Measurements from ENCODE around the gene CA10. TPM values are rescaled to one million over a fixed set of nuclear protein-coding genes. Genes with fewer than 3 reads are reported as not detected.

The CA10 gene
- polyA plus RNA-seq, 1 donor: 14.7 TPM

- DNase-seq: peak; percentile 57
Observed at GRCh38 chr17:51869387-51869786, 289.1 kb downstream of the CA10 start.

- peak; percentile 56 for DNase-seq
Observed at GRCh38 chr17:51860954-51861561, 297.5 kb downstream of the CA10 start.

DNA sequence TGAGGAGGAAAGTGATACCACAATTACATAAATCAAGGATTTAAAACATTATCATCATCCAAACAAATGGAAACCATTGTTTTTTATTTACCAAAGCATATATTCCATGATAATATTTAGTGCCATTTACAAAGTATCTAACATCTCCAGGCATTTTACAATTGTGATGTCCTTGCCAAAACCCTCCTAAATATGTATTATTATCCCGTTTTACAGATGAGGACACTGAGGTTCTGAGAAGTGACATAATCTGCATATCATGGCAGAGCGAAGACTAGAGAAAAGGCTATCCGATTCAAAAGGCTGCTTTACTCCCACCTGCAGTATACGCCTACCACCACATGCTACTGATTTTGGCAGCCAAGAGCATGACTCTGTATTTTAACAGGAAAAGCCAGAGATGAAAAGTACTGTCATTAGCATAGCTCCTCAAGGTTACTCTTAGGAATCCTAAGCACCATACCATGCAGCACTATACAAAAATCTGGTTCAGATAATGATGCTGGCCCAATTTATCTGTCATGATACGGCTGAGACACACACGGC lies 301.4 kb downstream of the CA10 start:
- no peak for DNase-seq

DNA sequence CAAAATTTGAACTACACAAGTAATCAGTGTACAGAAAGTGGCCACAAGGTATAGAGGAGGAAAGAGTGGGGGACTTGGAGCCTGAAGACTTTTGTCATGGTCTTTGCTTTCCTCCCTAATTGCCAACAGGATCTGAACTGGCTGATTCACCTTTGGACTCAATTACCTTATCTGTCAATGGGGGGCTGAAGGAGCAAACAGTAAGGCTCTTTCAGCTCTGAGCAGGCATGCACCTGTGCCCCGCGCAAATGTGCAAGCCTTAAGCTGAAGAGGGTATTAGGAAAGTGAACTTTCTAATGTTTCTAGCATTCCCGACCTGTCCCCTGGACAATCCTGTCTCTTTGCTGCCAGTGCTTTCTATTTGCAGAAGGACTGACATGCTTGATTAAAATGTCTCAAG lies 302.7 kb downstream of the CA10 start:
- no peak for DNase-seq

DNA sequence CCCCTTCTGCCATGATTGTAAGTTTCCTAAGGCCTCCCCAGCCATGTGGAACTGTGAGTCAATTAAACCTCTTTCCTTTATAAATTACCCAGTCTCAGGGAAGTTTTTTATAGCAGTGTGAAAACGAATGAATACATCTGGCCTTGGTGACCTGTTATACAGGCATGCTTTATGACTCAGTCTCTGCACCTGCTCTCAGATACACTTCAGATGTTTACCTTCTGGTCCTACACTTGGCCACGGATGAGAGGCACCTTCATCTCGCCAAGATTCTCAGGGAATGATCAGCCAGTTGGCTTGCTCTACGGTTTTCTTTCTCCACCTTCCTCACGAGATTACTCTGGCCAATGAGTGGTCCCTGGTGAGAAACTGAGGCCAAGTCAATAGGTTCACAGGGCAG lies 304.7 kb downstream of the CA10 start:
- no peak for DNase-seq

- no peak for DNase-seq
Observed at GRCh38 chr17:51852603-51853002, 305.9 kb downstream of the CA10 start.

DNA sequence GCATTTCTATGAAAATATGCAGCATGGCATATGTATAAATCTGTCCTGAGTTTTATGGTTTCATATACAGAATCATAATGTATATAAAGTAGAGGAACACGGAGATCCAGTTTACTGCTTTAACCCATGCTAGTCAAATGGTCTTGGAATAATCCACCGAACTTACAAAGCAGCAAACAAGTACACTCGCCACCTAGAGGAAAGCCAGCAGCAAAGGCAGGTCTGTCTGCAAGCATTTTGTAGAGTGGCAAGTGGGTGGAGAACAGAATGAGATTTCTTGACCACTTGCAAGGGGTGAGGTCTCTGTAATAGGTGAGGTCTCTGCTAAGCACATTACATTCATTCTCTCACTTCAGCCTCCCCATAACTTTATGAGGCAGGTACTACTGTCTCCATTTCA lies 308.3 kb downstream of the CA10 start:
- DNase-seq: no peak

GRCh38 chr17:51848451-51848850 lies 310.1 kb downstream of the CA10 start:
- no peak for DNase-seq

DNA sequence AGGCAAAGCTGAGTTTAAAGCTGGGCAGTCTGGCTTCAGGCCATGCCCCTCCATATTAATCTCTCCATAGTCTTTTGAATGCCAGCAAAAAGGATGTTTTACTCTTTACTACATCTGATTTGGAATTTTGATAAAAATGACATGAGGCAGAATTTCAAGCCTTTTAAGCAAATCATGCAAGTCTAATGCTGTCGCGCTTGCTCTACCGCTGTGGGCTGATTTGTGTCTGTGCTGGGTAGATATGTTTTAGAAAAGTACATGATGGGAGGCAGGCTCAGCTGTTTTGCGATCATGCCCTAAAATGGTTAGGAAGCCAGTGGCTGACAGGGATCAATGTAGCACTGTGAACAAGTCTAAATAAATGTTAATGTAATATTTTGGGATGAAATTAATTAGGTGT lies 311.9 kb downstream of the CA10 start:
- DNase-seq: no peak

DNA sequence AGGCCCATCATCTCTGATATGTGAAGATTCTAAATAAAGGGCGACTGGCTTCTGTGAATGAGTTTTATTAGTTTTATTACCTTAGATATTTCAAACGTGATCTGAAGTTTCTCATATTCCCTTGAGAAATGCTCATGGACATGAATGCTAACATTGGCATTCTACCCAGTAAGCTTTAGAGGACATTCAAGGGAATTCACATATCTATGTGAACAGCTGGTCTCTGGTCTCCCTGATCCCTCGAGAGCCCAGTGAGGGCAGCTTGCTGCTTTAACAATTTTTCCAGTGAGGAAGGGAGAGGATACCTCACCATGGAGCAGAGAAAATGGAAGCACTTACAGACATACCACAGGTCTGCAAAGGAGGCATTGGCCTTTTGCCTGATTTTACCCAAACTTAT lies 312.7 kb downstream of the CA10 start:
- DNase-seq: no peak

DNA sequence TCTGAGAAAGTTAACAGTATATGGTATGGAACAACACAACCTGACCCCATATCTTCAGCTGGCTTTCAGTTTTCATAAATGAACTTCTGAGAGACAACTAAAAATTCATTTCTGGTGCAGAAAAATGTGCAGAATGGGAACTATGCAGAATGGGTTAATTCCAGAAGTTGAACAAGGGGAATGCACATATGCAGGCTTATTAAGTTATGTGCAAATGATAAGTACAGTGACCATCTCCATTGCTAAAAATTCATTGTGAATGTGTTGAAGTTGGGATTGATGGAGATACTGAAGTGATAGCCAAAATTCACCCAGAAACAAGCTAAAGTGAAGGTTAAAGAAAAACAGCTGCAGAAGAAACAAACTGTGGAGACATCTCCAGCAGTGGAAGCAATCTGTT lies 315.8 kb downstream of the CA10 start:
- no peak for DNase-seq

DNA sequence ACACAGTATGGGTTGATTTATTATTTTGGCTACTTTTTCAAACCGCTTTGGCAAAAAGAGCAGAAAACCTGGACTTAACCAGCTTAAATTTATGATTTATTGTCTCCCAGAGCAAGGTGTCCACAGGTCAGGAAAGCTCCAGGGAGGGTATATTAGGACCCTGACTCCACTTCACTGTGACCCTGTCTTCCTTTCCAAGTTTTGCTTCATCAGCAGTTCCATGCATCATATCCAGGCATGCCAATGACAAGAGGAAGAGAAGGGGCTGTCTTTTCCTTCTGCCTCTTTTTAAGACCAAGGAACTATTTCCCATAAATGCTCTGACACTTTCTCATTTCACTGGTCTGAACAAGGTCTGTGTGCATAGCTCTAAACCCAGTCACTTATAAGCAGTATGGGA lies 316.8 kb downstream of the CA10 start:
- no peak for DNase-seq

DNA sequence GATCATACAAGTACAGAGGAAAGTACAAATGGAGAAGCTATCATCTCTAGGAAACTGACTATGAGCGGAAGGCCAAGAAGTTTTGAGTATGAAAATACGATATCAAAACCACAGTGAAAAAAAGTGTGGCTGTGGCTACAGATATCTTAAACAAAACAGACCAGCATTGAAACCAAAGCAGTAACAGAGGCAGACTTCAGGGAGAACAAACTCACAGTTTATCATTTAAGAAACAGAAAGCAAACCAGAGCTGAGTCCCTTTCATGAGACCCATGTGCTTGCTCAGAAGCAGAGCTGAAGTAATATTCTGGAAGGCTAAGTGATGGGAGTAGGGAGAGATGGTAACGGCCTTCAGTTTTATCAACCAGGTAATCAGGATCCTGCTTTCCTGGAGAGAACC lies 317.8 kb downstream of the CA10 start:
- no peak for DNase-seq

DNA sequence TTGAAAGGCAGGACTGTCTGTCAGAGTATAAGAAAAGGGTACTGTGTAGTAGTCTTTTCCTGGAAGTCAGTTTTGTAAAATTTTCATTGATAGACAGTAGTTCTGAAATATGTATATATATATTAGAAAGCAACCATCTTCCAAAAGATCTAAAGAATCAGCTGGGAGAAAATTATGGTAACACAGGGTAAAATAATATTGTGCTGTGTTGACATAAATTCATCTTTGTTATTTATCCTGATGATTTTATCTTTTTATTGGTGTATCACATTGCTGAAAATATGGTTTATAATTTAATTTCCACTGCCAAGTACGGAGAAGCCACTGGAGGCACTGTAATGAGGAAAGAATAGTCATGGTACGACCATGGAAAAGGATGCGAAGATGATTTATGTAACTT lies 324.9 kb downstream of the CA10 start:
- DNase-seq: no peak

DNA sequence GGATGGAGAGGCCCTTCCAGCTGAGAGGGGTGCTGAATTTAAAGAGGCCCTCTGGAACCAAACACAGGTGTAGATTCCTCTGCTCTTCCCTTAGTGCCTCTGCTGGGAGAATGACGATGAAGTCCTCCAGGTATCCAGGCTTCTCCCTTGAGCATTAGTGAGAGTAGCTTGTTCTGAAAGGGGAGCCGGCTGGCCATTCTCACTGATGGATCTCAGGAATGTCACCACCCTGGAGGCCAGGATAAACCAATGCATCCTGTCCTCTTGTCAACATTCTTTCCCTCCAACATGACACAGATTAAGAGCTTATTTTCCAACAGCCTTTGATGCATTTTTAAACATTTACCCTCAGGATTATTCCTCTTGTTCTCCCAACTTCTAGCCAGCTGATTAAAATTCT lies 325.5 kb downstream of the CA10 start:
- no peak for DNase-seq

GRCh38 chr17:51830886-51831285 lies 327.6 kb downstream of the CA10 start:
- no peak for DNase-seq

DNA sequence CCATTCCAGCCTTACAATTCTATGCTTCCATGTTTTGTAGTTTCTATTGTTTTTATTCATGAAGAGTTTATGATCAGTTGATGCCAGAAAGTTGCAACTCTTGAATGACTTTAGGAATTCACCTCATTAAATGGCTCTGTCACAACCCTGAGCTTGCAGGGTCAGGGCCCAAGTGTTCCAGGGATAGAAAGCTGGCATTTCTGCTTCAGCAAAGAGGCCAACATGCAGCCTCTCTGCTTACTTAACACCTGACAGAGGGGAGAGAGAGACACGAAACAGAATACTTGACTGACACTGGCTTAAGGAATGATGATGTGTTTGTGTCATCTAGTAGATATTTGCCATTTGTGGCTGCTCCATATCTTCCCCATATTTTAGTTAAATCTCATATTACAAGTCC lies 328.1 kb downstream of the CA10 start:
- DNase-seq: no peak

DNA sequence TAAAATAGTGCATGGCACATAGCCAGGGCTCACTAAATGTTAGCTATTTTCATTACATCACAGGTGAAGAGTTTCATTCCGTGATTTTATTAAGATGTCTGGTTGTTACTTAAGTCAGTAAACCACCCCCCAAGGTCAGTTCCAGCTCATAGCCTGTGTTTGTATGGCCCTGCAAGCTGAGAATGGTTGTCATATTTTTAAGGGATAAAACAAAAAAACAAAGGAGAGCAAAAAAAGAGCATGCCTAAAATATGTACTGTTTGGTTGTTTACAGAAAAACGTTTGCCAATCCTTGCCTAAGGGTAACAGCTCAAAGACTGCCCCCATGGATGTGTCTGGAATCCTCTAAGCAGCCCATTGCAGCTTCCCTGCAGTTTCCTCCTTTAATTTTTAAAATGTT lies 329.6 kb downstream of the CA10 start:
- DNase-seq: no peak

DNA sequence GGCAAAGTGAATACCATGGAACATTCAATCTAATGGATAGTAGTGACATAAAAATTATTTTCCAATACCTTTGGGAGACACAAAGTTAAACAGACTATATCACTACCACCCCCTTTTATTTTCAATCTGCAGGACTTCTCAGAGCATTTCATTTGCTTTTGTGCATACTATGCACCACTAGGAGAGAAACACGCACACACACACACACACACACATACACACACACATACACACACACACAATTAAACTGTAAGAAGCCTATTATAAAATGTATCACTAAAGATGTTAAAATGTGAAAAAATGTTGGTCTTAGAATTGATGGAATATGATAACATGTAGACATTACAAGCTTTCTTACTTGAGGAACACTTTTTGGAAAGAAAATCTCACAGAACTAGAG lies 331.4 kb downstream of the CA10 start:
- DNase-seq: no peak

DNA sequence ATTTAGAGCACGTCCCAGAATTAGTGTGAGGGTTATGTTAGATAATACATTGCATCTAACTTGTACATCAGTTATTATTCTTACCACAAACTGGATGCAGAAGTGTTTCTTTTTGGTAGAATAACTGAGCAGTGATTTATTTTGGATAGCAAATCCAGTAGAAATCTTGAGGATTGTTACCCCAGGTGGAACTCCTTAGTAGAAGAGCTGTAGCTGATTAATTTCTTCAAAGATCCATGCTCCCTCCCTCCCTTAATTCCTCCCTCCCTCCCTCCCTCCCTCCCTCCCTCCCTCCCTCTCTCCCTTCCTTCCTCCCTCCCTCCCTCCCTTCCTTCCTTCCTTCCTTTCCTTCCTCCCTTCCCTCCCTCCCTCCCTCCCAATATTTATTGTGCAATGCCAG lies 337.7 kb downstream of the CA10 start:
- no peak for DNase-seq

DNA sequence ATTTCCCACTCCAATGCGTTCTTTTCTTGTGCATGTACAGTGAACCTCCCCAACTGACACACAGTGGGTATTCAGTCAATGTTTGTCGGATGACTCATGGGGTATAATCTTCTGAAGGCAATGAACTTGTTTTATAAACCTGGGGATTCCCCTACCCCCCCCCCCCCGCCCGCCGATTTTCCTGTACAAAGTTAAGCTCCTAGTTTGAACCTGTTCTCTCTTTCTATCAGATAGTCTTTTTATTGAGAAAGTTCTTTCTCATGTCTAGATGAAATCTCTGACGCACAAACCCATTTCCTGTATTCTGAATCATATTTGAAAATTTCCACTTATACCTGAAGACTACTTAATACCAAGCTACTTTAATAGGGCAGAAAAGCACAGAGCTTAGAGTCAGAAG lies 338.3 kb downstream of the CA10 start:
- no peak for DNase-seq

GRCh38 chr17:51819341-51820219 lies 338.9 kb downstream of the CA10 start:
- no peak for DNase-seq

DNA sequence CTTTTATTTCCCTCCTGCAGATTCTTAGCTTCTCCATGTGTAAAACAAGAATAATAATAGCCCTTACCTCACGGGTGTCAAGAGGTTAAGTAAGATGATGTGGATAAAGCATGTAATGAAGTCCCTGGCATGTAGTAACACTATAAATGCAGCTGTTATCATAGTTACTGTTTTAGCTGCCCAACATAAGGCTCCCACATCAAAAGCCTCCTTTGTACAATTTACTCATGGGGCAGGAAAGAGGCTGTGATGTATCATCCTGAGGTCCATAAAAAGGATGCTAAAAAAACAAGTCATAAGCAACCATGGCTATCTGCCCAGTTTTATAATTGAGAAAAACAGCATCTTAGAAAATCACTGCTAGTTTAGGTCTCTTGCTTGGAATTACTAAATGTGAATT lies 339.7 kb downstream of the CA10 start:
- DNase-seq: no peak

DNA sequence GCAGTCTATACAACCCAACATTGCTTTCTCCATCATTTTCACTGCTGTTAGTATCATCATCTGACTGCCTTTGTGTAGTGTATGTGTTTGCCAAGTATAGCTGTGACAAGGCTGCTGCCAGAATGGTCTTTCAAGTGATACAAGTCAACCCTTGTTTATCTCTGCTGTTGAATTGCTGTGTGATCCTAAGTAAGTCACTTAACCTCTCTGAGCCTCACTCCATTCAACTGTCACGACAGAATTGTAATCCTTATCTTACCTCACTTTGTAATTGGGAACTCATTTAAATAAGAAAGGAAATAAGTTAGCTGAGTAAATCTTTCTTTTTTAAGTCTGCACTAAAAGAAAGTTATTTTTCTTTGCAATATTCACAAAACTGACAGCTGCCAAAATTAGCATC lies 340.6 kb downstream of the CA10 start:
- no peak for DNase-seq
